Ishikawa (cell line): ENCODE data around the gene ROR1.

Source experiments
- CEBPB ChIP-seq: IDR thresholded peaks from 2 replicates; pipeline ENCODE4 v1.6.1; 2012
- CREB1 ChIP-seq: IDR thresholded peaks from 2 replicates; pipeline ENCODE4 v1.6.1; 2012; ENCODE audit warnings: low read depth
- EGR1 ChIP-seq: IDR thresholded peaks from 2 replicates; pipeline ENCODE4 v1.6.1; 2012
- EP300 ChIP-seq: IDR thresholded peaks from 2 replicates; pipeline ENCODE4 v1.6.1; 2012; ENCODE audit warnings: borderline replicate concordance
- FOXM1 ChIP-seq: IDR thresholded peaks from 2 replicates; pipeline ENCODE4 v1.6.1; 2012; ENCODE audit warnings: low read depth, borderline replicate concordance
- NFIC ChIP-seq: IDR thresholded peaks from 2 replicates; pipeline ENCODE4 v1.6.1; 2012
- RAD21 ChIP-seq: IDR thresholded peaks from 2 replicates; pipeline ENCODE4 v1.6.1; 2012; ENCODE audit warnings: low read depth
- TAF1 ChIP-seq: IDR thresholded peaks from 2 replicates; pipeline ENCODE4 v1.6.1; 2012; ENCODE audit warnings: low read depth, mild to moderate bottlenecking
- TCF12 ChIP-seq: IDR thresholded peaks from 2 replicates; pipeline ENCODE4 v1.6.1; 2012; ENCODE audit warnings: low read depth
- TEAD4 ChIP-seq: IDR thresholded peaks from 2 replicates; pipeline ENCODE4 v1.6.1; 2012
- USF1 ChIP-seq: IDR thresholded peaks from 2 replicates; pipeline ENCODE4 v1.6.1; 2012
- YY1 ChIP-seq: IDR thresholded peaks from 2 replicates; pipeline ENCODE4 v1.6.1; 2012; ENCODE audit warnings: low read depth
- ZBTB7A ChIP-seq: IDR thresholded peaks from 2 replicates; pipeline ENCODE4 v1.6.1; 2012; ENCODE audit warnings: low read depth
- TF ChIP-seq, protein P1 (sequence below): IDR thresholded peaks from 2 replicates; pipeline ENCODE4 v1.6.1; 2012
- TF ChIP-seq, protein P2 (sequence below): IDR thresholded peaks from 2 replicates; pipeline ENCODE4 v1.6.1; 2012; ENCODE audit warnings: low read depth, mild to moderate bottlenecking

Gene ROR1

DNA sequence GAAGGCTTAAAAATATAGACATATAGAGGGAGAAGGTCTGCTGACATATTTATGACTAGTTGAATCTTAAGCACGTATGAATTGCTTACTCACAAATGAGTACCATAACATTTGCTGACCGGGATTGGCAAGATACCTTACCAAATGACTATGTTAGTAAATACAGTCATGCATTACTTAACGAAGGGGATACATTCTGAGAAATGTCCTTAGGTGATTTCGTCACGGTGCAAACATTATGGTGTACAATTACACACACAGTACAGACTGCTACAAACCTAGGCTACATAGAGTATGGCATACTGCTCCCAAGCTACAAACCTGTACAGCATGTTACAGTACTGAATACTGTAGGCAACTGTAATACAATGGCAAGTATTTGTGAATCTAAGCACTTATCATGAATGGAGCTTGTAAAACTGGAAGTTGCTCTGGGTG is 410.2 kb downstream of the ROR1 start:
- no peak for TF ChIP-seq CREB1
- no peak for TF ChIP-seq EGR1
- no peak for TF ChIP-seq ZBTB7A
- TF ChIP-seq YY1 = no peak
- TF ChIP-seq NFIC = no peak
- TF ChIP-seq TAF1 = no peak
- TF ChIP-seq FOXM1 = no peak
- TF ChIP-seq TCF12 = no peak
- TF ChIP-seq CEBPB = no peak
- no peak for TF ChIP-seq USF1
- no peak for TF ChIP-seq RAD21
- TF ChIP-seq, protein P1, sequence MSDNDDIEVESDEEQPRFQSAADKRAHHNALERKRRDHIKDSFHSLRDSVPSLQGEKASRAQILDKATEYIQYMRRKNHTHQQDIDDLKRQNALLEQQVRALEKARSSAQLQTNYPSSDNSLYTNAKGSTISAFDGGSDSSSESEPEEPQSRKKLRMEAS = no peak
- no peak for TF ChIP-seq EP300
- TF ChIP-seq, protein P2, sequence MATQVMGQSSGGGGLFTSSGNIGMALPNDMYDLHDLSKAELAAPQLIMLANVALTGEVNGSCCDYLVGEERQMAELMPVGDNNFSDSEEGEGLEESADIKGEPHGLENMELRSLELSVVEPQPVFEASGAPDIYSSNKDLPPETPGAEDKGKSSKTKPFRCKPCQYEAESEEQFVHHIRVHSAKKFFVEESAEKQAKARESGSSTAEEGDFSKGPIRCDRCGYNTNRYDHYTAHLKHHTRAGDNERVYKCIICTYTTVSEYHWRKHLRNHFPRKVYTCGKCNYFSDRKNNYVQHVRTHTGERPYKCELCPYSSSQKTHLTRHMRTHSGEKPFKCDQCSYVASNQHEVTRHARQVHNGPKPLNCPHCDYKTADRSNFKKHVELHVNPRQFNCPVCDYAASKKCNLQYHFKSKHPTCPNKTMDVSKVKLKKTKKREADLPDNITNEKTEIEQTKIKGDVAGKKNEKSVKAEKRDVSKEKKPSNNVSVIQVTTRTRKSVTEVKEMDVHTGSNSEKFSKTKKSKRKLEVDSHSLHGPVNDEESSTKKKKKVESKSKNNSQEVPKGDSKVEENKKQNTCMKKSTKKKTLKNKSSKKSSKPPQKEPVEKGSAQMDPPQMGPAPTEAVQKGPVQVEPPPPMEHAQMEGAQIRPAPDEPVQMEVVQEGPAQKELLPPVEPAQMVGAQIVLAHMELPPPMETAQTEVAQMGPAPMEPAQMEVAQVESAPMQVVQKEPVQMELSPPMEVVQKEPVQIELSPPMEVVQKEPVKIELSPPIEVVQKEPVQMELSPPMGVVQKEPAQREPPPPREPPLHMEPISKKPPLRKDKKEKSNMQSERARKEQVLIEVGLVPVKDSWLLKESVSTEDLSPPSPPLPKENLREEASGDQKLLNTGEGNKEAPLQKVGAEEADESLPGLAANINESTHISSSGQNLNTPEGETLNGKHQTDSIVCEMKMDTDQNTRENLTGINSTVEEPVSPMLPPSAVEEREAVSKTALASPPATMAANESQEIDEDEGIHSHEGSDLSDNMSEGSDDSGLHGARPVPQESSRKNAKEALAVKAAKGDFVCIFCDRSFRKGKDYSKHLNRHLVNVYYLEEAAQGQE = no peak

DNA sequence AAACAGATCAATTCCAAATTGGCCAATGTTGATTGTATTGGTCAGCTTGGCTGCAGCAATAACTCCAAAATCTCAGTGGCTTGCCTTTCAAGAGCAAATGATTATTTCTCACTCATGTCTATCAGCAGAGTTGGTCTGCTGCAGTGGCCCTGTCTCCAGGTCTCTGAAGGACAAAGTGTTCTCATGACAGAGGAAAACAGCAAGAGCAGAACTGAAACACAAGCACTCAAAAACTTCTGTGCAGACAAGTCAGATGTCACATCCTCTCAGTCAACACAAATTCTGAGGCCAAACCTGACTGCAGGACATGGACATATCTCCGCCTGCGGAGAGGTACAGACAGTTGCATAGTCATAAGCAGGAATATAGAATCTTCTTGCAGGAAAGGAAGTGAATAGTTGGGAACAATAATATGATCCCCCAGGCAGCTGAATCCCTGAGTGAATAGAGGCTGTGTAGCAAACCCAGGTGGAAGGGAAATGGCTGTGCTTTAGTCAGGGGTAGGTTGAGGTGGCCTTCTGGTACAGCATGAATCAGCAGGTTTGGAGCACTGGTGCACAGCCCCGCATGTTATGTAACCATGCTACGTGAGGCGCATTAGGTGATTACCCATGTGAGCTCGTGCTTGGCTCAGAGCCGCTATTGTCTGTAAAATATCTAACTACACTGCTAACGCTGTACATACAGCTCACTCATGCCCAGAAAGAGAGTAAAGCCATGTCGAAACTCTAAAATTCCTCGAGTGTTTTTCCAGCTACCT is 412.5 kb downstream of the ROR1 start:
- TF ChIP-seq EGR1 = no peak
- no peak for TF ChIP-seq USF1
- TF ChIP-seq TEAD4 = no peak
- TF ChIP-seq RAD21 = no peak
- no peak for TF ChIP-seq TCF12
- TF ChIP-seq CREB1 = no peak
- TF ChIP-seq, protein P2 = no peak
- TF ChIP-seq, protein P1 = no peak
- no peak for TF ChIP-seq ZBTB7A
- no peak for TF ChIP-seq FOXM1
- no peak for TF ChIP-seq NFIC
- TF ChIP-seq EP300 = no peak
- TF ChIP-seq YY1 = no peak
- no peak for TF ChIP-seq CEBPB
- no peak for TF ChIP-seq TAF1

DNA sequence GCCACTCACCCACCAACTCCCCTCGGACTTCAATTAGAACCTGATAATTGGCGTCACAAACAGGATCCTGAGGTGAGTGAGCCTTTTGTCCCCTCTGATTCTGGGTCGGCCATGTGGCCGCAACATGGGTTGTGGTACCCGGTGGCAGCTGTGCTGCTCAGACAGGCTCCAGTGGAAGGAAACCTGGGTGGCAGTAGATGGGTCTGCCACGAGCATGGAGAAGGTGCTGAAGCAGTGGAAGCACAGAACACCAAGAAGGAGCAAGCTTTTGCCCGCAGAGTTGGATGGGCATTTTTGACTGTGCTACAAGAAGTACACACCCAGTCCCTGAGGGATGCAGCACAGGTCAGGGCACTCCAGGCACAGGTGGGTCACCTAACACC is 413.1 kb downstream of the ROR1 start:
- TF ChIP-seq TCF12 = no peak

DNA sequence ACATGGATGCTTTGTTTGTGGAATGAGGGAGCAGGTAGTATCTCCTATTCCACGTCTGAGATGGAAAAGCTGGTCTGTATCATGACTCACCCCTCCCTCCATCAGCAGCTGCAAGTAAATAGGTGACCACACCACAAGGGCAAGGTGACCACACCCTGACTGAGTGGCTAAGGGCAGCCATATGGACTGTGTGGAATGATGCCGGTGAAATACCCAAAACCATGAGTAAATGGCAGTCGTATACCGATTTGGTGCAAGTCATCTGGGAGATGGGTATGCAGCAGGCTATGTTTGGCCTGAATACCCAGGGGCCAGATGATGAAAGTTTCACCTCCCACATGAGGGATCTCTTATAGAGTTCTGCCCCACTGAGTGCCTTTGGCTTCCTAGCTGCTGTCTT is 413.8 kb downstream of the ROR1 start:
- TF ChIP-seq TEAD4 = no peak
- TF ChIP-seq, protein P2 = no peak
- TF ChIP-seq, protein P1 = no peak
- no peak for TF ChIP-seq TCF12
